ENCODE measurements around the gene CCDC18.
"Not testable (repeated sequence)": the region's sequence is repeated elsewhere in the genome, so short reads cannot be mapped to it uniquely, and the experiment has no call there.

The CCDC18 gene

GRCh38 chr1:93262645-93263044, 82.1 kb downstream of the CCDC18 start:
- H3K4me1 ChIP-seq (ENCODE audit: low read length): no peaks in the 10 kb centered on the region
- no peak overlapping the region for H2AFZ ChIP-seq (ENCODE audit: low read depth, low read length)
- no peaks in the 10 kb centered on the region for H3K27me3 ChIP-seq (ENCODE audit: low read depth, low read length)
- no peak for TF ChIP-seq EZH2phosphoT487 (IDR thresholded peaks at IDR 0.05; ENCODE audit: low read depth)
- TF ChIP-seq CTCF (IDR thresholded peaks at IDR 0.05; ENCODE audit: low read depth, low read length): no peak
- H3K9ac ChIP-seq (ENCODE audit: low read length): no peak overlapping the region
- no peaks in the 10 kb centered on the region for H3K79me2 ChIP-seq (ENCODE audit: low read length)
- peaks cover 45% of the 10 kb centered on the region for H3K36me3 ChIP-seq (replicated peaks; ENCODE audit: low read depth, low read length)
- no peak overlapping the region for H3K4me2 ChIP-seq (ENCODE audit: low read length)
- H3K4me3 ChIP-seq (ENCODE audit: low read length): no peak overlapping the region
- no peak overlapping the region for H3K27ac ChIP-seq (ENCODE audit: low read length)
- H4K20me1 ChIP-seq (ENCODE audit: insufficient read depth, low read length): no peaks in the 10 kb centered on the region
- no peaks in the 10 kb centered on the region for H3K9me3 ChIP-seq (ENCODE audit: insufficient read depth, low read length)

GRCh38 chr1:93268888-93269287, 88.4 kb downstream of the CCDC18 start:
- not testable (repeated sequence) for H3K4me3 ChIP-seq (ENCODE audit: low read length); H3K9ac ChIP-seq (ENCODE audit: low read length); H3K79me2 ChIP-seq (ENCODE audit: low read length); H3K4me1 ChIP-seq (ENCODE audit: low read length); H3K27ac ChIP-seq (ENCODE audit: low read length); H3K9me3 ChIP-seq (ENCODE audit: insufficient read depth, low read length); H3K4me2 ChIP-seq (ENCODE audit: low read length); H3K27me3 ChIP-seq (ENCODE audit: low read depth, low read length); H4K20me1 ChIP-seq (ENCODE audit: insufficient read depth, low read length); H2AFZ ChIP-seq (ENCODE audit: low read depth, low read length)
- H3K36me3 ChIP-seq (replicated peaks; ENCODE audit: low read depth, low read length): peaks cover 18% of the 10 kb centered on the region

GRCh38 chr1:93275262-93275633, 94.7 kb downstream of the CCDC18 start:
- not testable (repeated sequence) for H3K4me1 ChIP-seq (ENCODE audit: low read length); H3K27ac ChIP-seq (ENCODE audit: low read length); H3K9me3 ChIP-seq (ENCODE audit: insufficient read depth, low read length); H3K4me3 ChIP-seq (ENCODE audit: low read length); H2AFZ ChIP-seq (ENCODE audit: low read depth, low read length); H4K20me1 ChIP-seq (ENCODE audit: insufficient read depth, low read length); H3K9ac ChIP-seq (ENCODE audit: low read length); H3K36me3 ChIP-seq (replicated peaks; ENCODE audit: low read depth, low read length); H3K4me2 ChIP-seq (ENCODE audit: low read length); H3K27me3 ChIP-seq (ENCODE audit: low read depth, low read length); H3K79me2 ChIP-seq (ENCODE audit: low read length)

- TF ChIP-seq CTCF (IDR thresholded peaks at IDR 0.05; ENCODE audit: low read depth, low read length): no peak
- H3K4me3 ChIP-seq (ENCODE audit: low read length): no peak overlapping the region
- H3K4me2 ChIP-seq (ENCODE audit: low read length): no peak overlapping the region
- H3K9ac ChIP-seq (ENCODE audit: low read length): no peak overlapping the region
- H3K27ac ChIP-seq (ENCODE audit: low read length): no peak overlapping the region
- peaks cover 2% of the 10 kb centered on the region; the same call in 1 of the 2 replicates for H3K4me1 ChIP-seq (ENCODE audit: low read length)
- H4K20me1 ChIP-seq (ENCODE audit: insufficient read depth, low read length): no peaks in the 10 kb centered on the region
- no peaks in the 10 kb centered on the region for H3K9me3 ChIP-seq (ENCODE audit: insufficient read depth, low read length)
- no peaks in the 10 kb centered on the region for H3K79me2 ChIP-seq (ENCODE audit: low read length)
- no peak overlapping the region for H2AFZ ChIP-seq (ENCODE audit: low read depth, low read length)
- H3K36me3 ChIP-seq (replicated peaks; ENCODE audit: low read depth, low read length): no peaks in the 10 kb centered on the region
- no peaks in the 10 kb centered on the region for H3K27me3 ChIP-seq (ENCODE audit: low read depth, low read length)
Observed at GRCh38 chr1:93275634-93276295, 95.2 kb downstream of the CCDC18 start.

DNA sequence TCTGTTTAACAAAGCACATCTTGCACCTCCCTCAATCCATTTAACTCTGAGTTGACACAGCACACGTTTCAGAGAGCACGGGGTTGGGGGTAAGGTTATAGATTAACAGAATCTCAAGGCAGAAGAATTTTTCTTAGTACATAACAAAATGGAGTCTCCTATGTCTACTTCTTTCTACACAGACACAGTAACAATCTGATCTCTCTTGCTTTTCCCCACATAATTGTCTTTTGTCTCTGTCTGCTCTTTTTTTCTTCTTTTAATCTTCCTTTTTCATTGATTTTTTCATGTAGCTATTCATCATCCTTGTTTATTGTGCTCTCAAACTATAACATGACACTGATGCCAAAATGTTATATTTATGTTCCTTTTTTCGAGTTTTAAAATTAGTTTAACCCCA, 97.0 kb downstream of the CCDC18 start:
- H3K9ac ChIP-seq (ENCODE audit: low read length); H3K4me3 ChIP-seq (ENCODE audit: low read length): not testable (repeated sequence)

More for the DNA sequence above, 97.0 kb downstream of the CCDC18 start:
- not testable (repeated sequence) for H3K79me2 ChIP-seq (ENCODE audit: low read length); H3K36me3 ChIP-seq (replicated peaks; ENCODE audit: low read depth, low read length); H3K4me1 ChIP-seq (ENCODE audit: low read length); H2AFZ ChIP-seq (ENCODE audit: low read depth, low read length); H3K27ac ChIP-seq (ENCODE audit: low read length); H3K27me3 ChIP-seq (ENCODE audit: low read depth, low read length); H4K20me1 ChIP-seq (ENCODE audit: insufficient read depth, low read length); H3K9me3 ChIP-seq (ENCODE audit: insufficient read depth, low read length)
- H3K4me2 ChIP-seq (ENCODE audit: low read length): peak overlapping the region; percentile 36
